OCI-LY7 (cell line): ENCODE measurements around the gene NDUFB2.

ENCODE experiments used
- EZH2phosphoT487 ChIP-seq: fragments of 200-600 bp; sonication (generic); IDR thresholded peaks from 2 replicates; pipeline ENCODE4 v1.6.1; 2018; ENCODE audit warnings: low read depth, borderline replicate concordance, mild to moderate bottlenecking, mixed run types, antibody characterized with exemption, low read length, moderate library complexity, mixed read lengths
- TF ChIP-seq, protein P1 (sequence below): fragments of 200-600 bp; sonication (generic); conservative IDR thresholded peaks from 2 replicates; pipeline ENCODE4 v1.5.1; 2014; ENCODE audit warnings: mild to moderate bottlenecking, antibody characterized with exemption, low read length, moderate library complexity, mixed read lengths

DNA sequence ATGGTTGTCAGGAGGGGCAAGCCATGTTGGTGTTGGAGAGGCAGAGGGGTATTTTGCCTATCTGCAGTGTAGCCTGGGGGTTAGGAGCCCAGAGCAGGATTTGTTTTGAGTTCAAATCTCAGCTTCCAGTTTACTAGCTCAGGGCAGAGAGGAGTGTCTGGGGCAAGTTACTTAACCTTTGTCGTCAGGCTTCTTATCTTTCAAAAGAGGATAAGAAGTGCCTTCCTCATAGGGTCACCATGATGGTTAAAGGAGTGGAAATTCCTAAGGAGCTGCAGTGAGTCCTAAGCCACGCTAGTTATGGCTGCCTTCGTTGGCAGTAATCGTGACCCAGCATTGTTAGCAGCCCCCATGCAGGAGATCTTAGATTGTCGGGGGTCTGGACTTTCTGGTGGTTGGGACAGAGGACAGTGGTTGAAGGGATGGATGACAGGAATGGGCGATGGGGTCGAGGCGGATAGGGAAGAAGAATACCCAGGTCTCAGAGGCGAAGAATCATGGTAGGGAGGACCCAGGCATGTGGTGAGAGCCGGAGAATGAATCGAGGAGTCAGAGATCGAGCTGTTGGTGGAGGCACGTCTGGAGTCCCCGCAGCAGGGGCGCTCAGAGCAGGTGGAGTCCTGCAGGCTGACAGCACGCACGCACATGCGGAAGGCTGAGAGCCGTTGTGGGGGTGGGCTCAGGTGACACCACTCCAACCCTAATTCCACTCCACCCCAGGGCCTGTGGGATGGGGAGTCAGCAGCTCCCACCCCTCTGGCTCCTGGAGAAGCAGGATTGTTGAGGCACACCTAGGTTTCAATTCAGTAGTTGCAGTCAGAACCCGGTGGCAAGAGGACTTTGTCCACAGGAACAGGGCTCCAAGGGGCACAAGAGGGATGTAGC lies 12.2 kb upstream of the NDUFB2 start:
- TF ChIP-seq, protein P1, sequence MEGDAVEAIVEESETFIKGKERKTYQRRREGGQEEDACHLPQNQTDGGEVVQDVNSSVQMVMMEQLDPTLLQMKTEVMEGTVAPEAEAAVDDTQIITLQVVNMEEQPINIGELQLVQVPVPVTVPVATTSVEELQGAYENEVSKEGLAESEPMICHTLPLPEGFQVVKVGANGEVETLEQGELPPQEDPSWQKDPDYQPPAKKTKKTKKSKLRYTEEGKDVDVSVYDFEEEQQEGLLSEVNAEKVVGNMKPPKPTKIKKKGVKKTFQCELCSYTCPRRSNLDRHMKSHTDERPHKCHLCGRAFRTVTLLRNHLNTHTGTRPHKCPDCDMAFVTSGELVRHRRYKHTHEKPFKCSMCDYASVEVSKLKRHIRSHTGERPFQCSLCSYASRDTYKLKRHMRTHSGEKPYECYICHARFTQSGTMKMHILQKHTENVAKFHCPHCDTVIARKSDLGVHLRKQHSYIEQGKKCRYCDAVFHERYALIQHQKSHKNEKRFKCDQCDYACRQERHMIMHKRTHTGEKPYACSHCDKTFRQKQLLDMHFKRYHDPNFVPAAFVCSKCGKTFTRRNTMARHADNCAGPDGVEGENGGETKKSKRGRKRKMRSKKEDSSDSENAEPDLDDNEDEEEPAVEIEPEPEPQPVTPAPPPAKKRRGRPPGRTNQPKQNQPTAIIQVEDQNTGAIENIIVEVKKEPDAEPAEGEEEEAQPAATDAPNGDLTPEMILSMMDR = no peak
- no peak for TF ChIP-seq EZH2phosphoT487
